Measurements from ENCODE around the gene TRAM2.

- TF ChIP-seq POLR2A (IDR thresholded peaks at IDR 0.05; ENCODE audit: control extremely low read depth in 1 of 2, low read depth in 2 of 2, low read length in 2 of 2) (no peak), USF2 (IDR thresholded peaks at IDR 0.05; ENCODE audit: low read length) (no peak), EZH2 (IDR thresholded peaks at IDR 0.05; ENCODE audit: low read depth, low read length, severe bottlenecking) (no peak), SIN3A (conservative IDR thresholded peaks at IDR 0.05 in 1 of 2, IDR thresholded peaks at IDR 0.05 in 1 of 2; ENCODE audit: low read depth in 1 of 2, low read length in 2 of 2) (no peak), RNF2 (IDR thresholded peaks at IDR 0.05; ENCODE audit: borderline replicate concordance, low read depth, low read length, missing control alignments, poor library complexity, severe bottlenecking) (no peak), SIX5 (IDR thresholded peaks at IDR 0.05; ENCODE audit: low read depth, low read length) (no peak), POLR2AphosphoS5 (IDR thresholded peaks at IDR 0.05; ENCODE audit: low read depth, low read length) (no peak), YY1 (IDR thresholded peaks at IDR 0.05; ENCODE audit: low read depth, low read length) (no peak), JUND (IDR thresholded peaks at IDR 0.05; ENCODE audit: low read length) (no peak), SAP30 (IDR thresholded peaks at IDR 0.05; ENCODE audit: insufficient read depth, insufficient replicate concordance, low read length) (no peak)
Measured at GRCh38 chr6:52590152-52590891, 13.5 kb upstream of the TRAM2 start.
